K562 (cell line): ENCODE measurements around the gene PUM1. TPM values are rescaled to one million over a fixed set of nuclear protein-coding genes. Genes with fewer than 3 reads are reported as not detected.
A peak's percentile ranks its signal among the peaks of the same experiment; 100 is the strongest.

Experiments
- ATAC-seq: fragments of 200-7000 bp; cut with Tn5 transposase; 3 replicates; pipeline ENCODE4 v1.9.1; 2020; ENCODE audit warnings: moderate library complexity
- BruUV-seq: library from RNA; stranded (reverse); fragments of 400-500 nt; replicated peaks from 2 replicates; lab custom pipeline; 2021; lab: Mats Ljungman, UMichigan
- CTCF ChIA-PET: fragments of 300-600 bp; formaldehyde crosslinking; extraction: SDS; loops from one replicate; lab custom pipeline; 2021; ENCODE audit warnings: low intra/inter-chr PET ratio; lab: Yijun Ruan, JAX
- POLR2A ChIA-PET: fragments of 300-600, 350-650 bp; sonication (Branson Sonifier 250); formaldehyde crosslinking; extraction: SDS; loops from one replicate; lab custom pipeline; 2021; ENCODE audit warnings: antibody characterized with exemption, inconsistent platforms; lab: Yijun Ruan, JAX
- DNase-seq, 4 experiments: peaks; one replicate each; pipeline versions ENCODE4 v3.0.0 to v3.0.0-alpha.2; 2011 to 2018; ENCODE audit warnings: low spot score in 3 of 4, mixed read lengths in 3 of 4; ENCODE audit errors: extremely low read depth in 1 of 4
- FAIRE-seq: peaks from 2 replicates; lab custom pipeline; 2011; peaks lifted over from hg19 to GRCh38; lab: Jason Lieb, UNC
- H2AFZ ChIP-seq: 2 replicates; pipeline ENCODE4 v1.6.0; 2011; ENCODE audit warnings: low read depth, low read length, control low read depth, inconsistent platforms
- H3K27ac ChIP-seq: fragments of 200-600 bp; 3 replicates; pipeline ENCODE4 v1.8.0; 2011; ENCODE audit warnings: low read depth, mild to moderate bottlenecking, control low read depth, inconsistent platforms, low read length, moderate library complexity, mixed read lengths; ENCODE audit errors: extremely low read depth
- H3K27me3 ChIP-seq, 2 experiments: fragments of 300-600 bp in 1 of 2; 2 replicates in 1 of 2; 3 replicates in 1 of 2; pipeline versions ENCODE4 v1.6.0 to v1.8.0; 2011; ENCODE audit warnings: inconsistent platforms in 2 of 2, low read length in 2 of 2, mild to moderate bottlenecking in 1 of 2, mixed read lengths in 1 of 2, moderate library complexity in 1 of 2; ENCODE audit not compliant: control insufficient read depth in 2 of 2, insufficient read depth in 2 of 2
- H3K36me3 ChIP-seq: fragments of 300-600 bp; 3 replicates; pipeline ENCODE4 v1.8.0; 2011; ENCODE audit warnings: mild to moderate bottlenecking, low read length, inconsistent platforms; ENCODE audit not compliant: control insufficient read depth, insufficient read depth
- H3K4me1 ChIP-seq, 2 experiments: fragments of 200-600 bp in 1 of 2; replicated peaks in 1 of 2; 2 replicates in 1 of 2; 3 replicates in 1 of 2; pipeline versions ENCODE4 v1.5.1 to v1.8.0; 2011; ENCODE audit warnings: inconsistent platforms in 2 of 2, low read length in 2 of 2, mild to moderate bottlenecking in 1 of 2, mixed read lengths in 1 of 2, moderate library complexity in 1 of 2; ENCODE audit not compliant: control insufficient read depth in 2 of 2, insufficient read depth in 2 of 2
- H3K4me2 ChIP-seq: 2 replicates; pipeline ENCODE4 v1.6.1; 2011; ENCODE audit warnings: low read length, control low read depth, inconsistent platforms, mixed read lengths; ENCODE audit not compliant: insufficient read depth
- H3K4me3 ChIP-seq: fragments of 200-600 bp; sonication (generic), shearing (Covaris generic); 2 replicates; pipeline ENCODE4 v1.5.1; 2016; ENCODE audit warnings: control low read depth, inconsistent platforms
- H3K79me2 ChIP-seq: fragments of 200-600 bp; 3 replicates; pipeline ENCODE4 v1.8.0; 2011; ENCODE audit warnings: low read length, inconsistent platforms; ENCODE audit not compliant: control insufficient read depth, insufficient read depth
- H3K9ac ChIP-seq, 2 experiments: 2 replicates each; pipeline versions ENCODE4 v1.6.0 to v1.6.1; 2011; ENCODE audit warnings: low read depth in 2 of 2, low read length in 2 of 2, control low read depth in 1 of 2, inconsistent platforms in 1 of 2, mild to moderate bottlenecking in 1 of 2, mixed read lengths in 1 of 2; ENCODE audit not compliant: insufficient read depth in 1 of 2
- H3K9me1 ChIP-seq: one replicate; pipeline ENCODE4 v1.6.0; 2011; ENCODE audit warnings: inconsistent platforms, mild to moderate bottlenecking, low read length, moderate library complexity; ENCODE audit not compliant: control insufficient read depth, insufficient read depth
- H3K9me3 ChIP-seq: replicated peaks from 2 replicates; pipeline ENCODE4 v1.5.1; 2011; ENCODE audit warnings: low read depth, low read length, inconsistent platforms; ENCODE audit not compliant: control insufficient read depth, insufficient read depth
- H4K20me1 ChIP-seq: replicated peaks from 2 replicates; pipeline ENCODE4 v1.6.1; 2011; ENCODE audit warnings: low read length, inconsistent platforms, mixed read lengths; ENCODE audit not compliant: control insufficient read depth, insufficient read depth
- CTCF ChIP-seq, 3 experiments: IDR thresholded peaks in 2 of 3; conservative IDR thresholded peaks in 1 of 3; 2 replicates each; pipeline ENCODE4 v1.5.1; 2011 to 2012; ENCODE audit warnings: low read length in 3 of 3, mild to moderate bottlenecking in 3 of 3, control low read depth in 2 of 3, improper control_type of control experiment in 1 of 3, inconsistent platforms in 1 of 3, low read depth in 1 of 3, mixed read lengths in 1 of 3, moderate library complexity in 1 of 3; ENCODE audit not compliant: insufficient read depth in 2 of 3
- KDM2B ChIP-seq: fragments of 250-450 bp; sonication (Bioruptor Pico); IDR thresholded peaks from 2 replicates; pipeline ENCODE4 v1.8.0; 2021; ENCODE audit warnings: mild to moderate bottlenecking, moderate library complexity
- MED1 ChIP-seq: sonication (generic); formaldehyde crosslinking; IDR thresholded peaks from 2 replicates; pipeline ENCODE4 v1.8.1; 2023; ENCODE audit warnings: missing genetic modification reagents, borderline replicate concordance
- ZBTB26 ChIP-seq: fragments of 450-650 bp; formaldehyde crosslinking; IDR thresholded peaks from 2 replicates; pipeline ENCODE4 v1.4.0; 2022; ENCODE audit warnings: missing genetic modification characterization
- WGBS: fragments of 100-300 bp; shearing (Covaris generic); methylation state at CpG from one replicate; pipeline ENCODE4 v1.1.6; 2016; ENCODE audit warnings: low coverage, mixed read lengths; ENCODE audit not compliant: insufficient coverage; ENCODE audit errors: missing lambda C conversion rate; 5-methylcytosine and 5-hydroxymethylcytosine counted together
- in situ Hi-C: fragments of 300-500 bp; cut with MboI; formaldehyde crosslinking; loops from 4 replicates; pipeline ENCODE4 v1.15.0; 2018; ENCODE audit warnings: inconsistent platforms, mixed read lengths
- intact Hi-C: fragments of 100-400 bp; cut with micrococcal nuclease; formaldehyde crosslinking; loops from 2 replicates; pipeline ENCODE4 v1.14.2; 2022
- polyA plus RNA-seq, 8 experiments: library from polyadenylated mRNA; depleted of rRNA in 4 of 8; stranded (reverse) in 5 of 8; unstranded in 3 of 8; fragments of >200 nt; fragmentation: Nextera tagmentation in 2 of 8; fragmentation: Illumina TruSeq in 1 of 8; extraction: Ambion mirVana in 2 of 8; extraction: Trizol in 1 of 8; gene quantifications; 2 replicates each; pipeline versions ENCODE4 v1.2.1 to v1.2.3, GENCODE V29; 2011 to 2014; ENCODE audit warnings: inconsistent platforms in 1 of 8, missing spikeins in 1 of 8
- total RNA-seq, 7 experiments: library from RNA; depleted of rRNA in 6 of 7; stranded (reverse); fragments of >200 nt in 6 of 7; fragmentation: Illumina TruSeq in 2 of 7; extraction: Trizol in 2 of 7; gene quantifications; 2 replicates each; pipeline versions ENCODE4 v1.2.1 to v1.2.3, GENCODE V29; 2011 to 2021; ENCODE audit warnings: low replicate concordance in 1 of 7

The PUM1 gene
- total and polyA plus RNA-seq, 9 of the 15 experiments (the other 6 are each of a cell fraction or from before 2014, with no cell fraction given) = 37.7 to 104 (median 55.7) TPM

DNA sequence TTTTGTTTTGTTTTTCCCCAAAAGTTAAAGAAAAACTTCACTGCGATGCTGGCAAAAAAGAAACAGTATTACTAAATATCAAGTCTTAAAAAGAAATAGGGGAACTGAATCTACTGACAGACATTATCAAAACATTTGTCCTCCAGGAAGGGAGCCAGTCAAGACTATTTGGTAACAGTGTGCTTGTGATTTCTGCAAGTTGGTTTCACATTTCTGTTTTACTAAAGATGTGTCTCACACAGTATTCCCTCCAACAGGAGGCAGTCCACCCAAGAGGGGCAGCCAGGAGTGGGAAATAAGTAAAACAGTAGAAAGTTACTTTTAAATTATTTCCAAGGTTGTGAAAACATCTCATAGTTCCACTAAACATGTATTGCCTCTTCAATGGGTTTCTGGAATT, 82.6 kb downstream of the PUM1 start:
- intact Hi-C loops (no loop called here), in situ Hi-C loops (no loop called here)
- Histone ChIP-seq H3K36me3 (peaks cover 75% of the 10 kb centered on the region), H2AFZ (no peak overlapping the region), H3K9me1 (peaks cover 4% of the 10 kb centered on the region), H4K20me1 (no peaks in the 10 kb centered on the region; the same call in 1 of the 2 replicates), H3K4me3 (no peak overlapping the region), H3K9me3 (no peaks in the 10 kb centered on the region), H3K4me2 (no peak overlapping the region), H3K27me3 (no peaks in the 10 kb centered on the region), H3K27ac (no peak overlapping the region), H3K79me2 (peaks cover 79% of the 10 kb centered on the region), H3K9ac (no peak overlapping the region), H3K4me1 (peaks cover 4 to 6% of the 10 kb centered on the region in 2 experiments; a peak in 3 of 5 replicates)
- TSS peak; percentile 1 for BruUV-seq
- ATAC-seq = 0 out of 3 replicates have a peak, but pooled peaks have one; percentile 16
- no peak for DNase-seq
- FAIRE-seq = no peak
- WGBS = 89% methylated on average over 1 of the region's 1 CpG
- ChIA-PET POLR2A (interaction anchor here (0.6 to 1.3 kb wide), 4 partner anchors 11 to 455 kb away, joined by 3 to 4 read pairs (median 4); no protein-coding TSS in a partner anchor), CTCF (interaction anchor here (0.7 kb wide), 1 partner anchor 19 kb away, joined by 3 read pairs; no protein-coding TSS in a partner anchor)
- no peak for TF ChIP-seq ZBTB26 (CRISPR knock-in tag)
- TF ChIP-seq CTCF (IDR thresholded peaks at IDR 0.05 in 2 of 3, conservative IDR thresholded peaks at IDR 0.05 in 1 of 3; ENCODE audit: insufficient read depth in 2 of 3, low read depth in 1 of 3, low read length in 3 of 3) = 0 out of 6 replicates have a peak, but pooled peaks of 1 of the 3 experiments have one; percentile 4
- no peak for TF ChIP-seq MED1 (CRISPR knock-in tag)
- no peak for TF ChIP-seq KDM2B (CRISPR knock-in tag)
